Lower lobe of right lung (tissue), 2 donors: Measurements from ENCODE around the gene ZNF700. TPM values are rescaled to one million over a fixed set of nuclear protein-coding genes. Genes with fewer than 3 reads are reported as not detected.
"Not testable (repeated sequence)": the region's sequence is repeated elsewhere in the genome, so short reads cannot be mapped to it uniquely, and the experiment has no call there.

Source experiments
- ATAC-seq, 2 donors: fragments of 200-7000 bp; cut with Tn5 transposase; one replicate each; pipeline ENCODE4 v1.9.1; 2020 to 2022; ENCODE audit warnings: mild to moderate bottlenecking in 2 of 2, moderate library complexity in 2 of 2
- DNase-seq: peaks from one replicate; pipeline ENCODE4 v3.0.0-alpha.2; 2020
- H3K27ac ChIP-seq: fragments of 200-600 bp; one replicate; pipeline ENCODE4 v1.8.0; 2022
- H3K27me3 ChIP-seq: fragments of 200-600 bp; one replicate; pipeline ENCODE4 v1.8.0; 2022; ENCODE audit warnings: low read depth
- H3K36me3 ChIP-seq: fragments of 200-600 bp; one replicate; pipeline ENCODE4 v1.8.0; 2022; ENCODE audit warnings: mild to moderate bottlenecking
- H3K4me1 ChIP-seq: fragments of 200-600 bp; one replicate; pipeline ENCODE4 v1.8.0; 2022
- H3K4me3 ChIP-seq: fragments of 200-600 bp; one replicate; pipeline ENCODE4 v1.8.0; 2022; ENCODE audit warnings: mild to moderate bottlenecking
- H3K9me3 ChIP-seq: fragments of 200-600 bp; one replicate; pipeline ENCODE4 v1.8.0; 2022
- CTCF ChIP-seq: fragments of 200-600 bp; IDR thresholded peaks from one replicate; pipeline ENCODE4 v1.8.0; 2022; ENCODE audit warnings: antibody characterized with exemption, mild to moderate bottlenecking
- intact Hi-C: fragments of 100-400 bp; cut with DNase I; formaldehyde crosslinking; loops from one replicate; pipeline ENCODE4 v1.11.0; 2022
- total RNA-seq: library from RNA; stranded (reverse); fragmentation: NEBNext Ultra II Directional; extraction: Animal tissue kit (Norgen Biotek cat#: 25700); gene quantifications from one replicate; pipeline ENCODE4 v1.2.1, GENCODE V29; 2021
- donor health status: DM: no; HTN: yes; CAD: no; lungs with severe emphysema.

Gene ZNF700
- total RNA-seq, 1 donor from 2014 or later: 13.4 TPM

GRCh38 chr19:11989112-11989456 is 64.2 kb downstream of the ZNF700 start:
- Histone ChIP-seq H3K4me1 (peaks cover 6% of the 10 kb centered on the region), H3K9me3 (no peaks in the 10 kb centered on the region), H3K36me3 (no peaks in the 10 kb centered on the region), H3K27ac (no peak overlapping the region), H3K27me3 (no peaks in the 10 kb centered on the region), H3K4me3 (peak overlapping the region; percentile 98)
- DNase-seq (no peak), ATAC-seq (no peak)
- intact Hi-C loops: no loop called here
- TF ChIP-seq CTCF: no peak

GRCh38 chr19:11991921-11992320 is 67.0 kb downstream of the ZNF700 start:
- intact Hi-C loops, H3K4me3 ChIP-seq, H3K4me1 ChIP-seq, H3K27ac ChIP-seq, DNase-seq, H3K36me3 ChIP-seq, ATAC-seq, H3K9me3 ChIP-seq, H3K27me3 ChIP-seq: not testable (repeated sequence)

- Histone ChIP-seq H3K27me3 (no peaks in the 10 kb centered on the region), H3K4me3 (no peak overlapping the region), H3K27ac (no peak overlapping the region), H3K4me1 (no peaks in the 10 kb centered on the region), H3K9me3 (no peaks in the 10 kb centered on the region), H3K36me3 (no peaks in the 10 kb centered on the region)
- DNase-seq (no peak), ATAC-seq (no peak)
- intact Hi-C loops: no loop called here
- no peak for TF ChIP-seq CTCF
Observed at GRCh38 chr19:11995174-11995573, 70.3 kb downstream of the ZNF700 start.

Other genes with a start within 250 kb of the ZNF700 start
- 5.6 TPM for gene ZNF823, start 186.2 kb upstream of the ZNF700 start, total RNA-seq
- 5.8 TPM for gene ZNF441, start 158.1 kb upstream of the ZNF700 start, total RNA-seq
- gene ZNF491, start 126.6 kb upstream of the ZNF700 start, total RNA-seq: 2.3 TPM
- gene ZNF440, start 110.8 kb upstream of the ZNF700 start, total RNA-seq: 21.7 TPM
- gene ZNF439, start 76.4 kb upstream of the ZNF700 start, total RNA-seq: 11.2 TPM
- 12.2 TPM for gene ZNF69, start 37.3 kb upstream of the ZNF700 start, total RNA-seq
- gene ZNF763, start 39.9 kb downstream of the ZNF700 start, total RNA-seq: 5.2 TPM
- gene ZNF433, start 110.6 kb downstream of the ZNF700 start, total RNA-seq: 5.1 TPM
- 0.35 TPM for gene ZNF878, start 127.9 kb downstream of the ZNF700 start, total RNA-seq
- 11.7 TPM for gene ZNF844, start 139.6 kb downstream of the ZNF700 start, total RNA-seq
- 6.6 TPM for gene ZNF20, start 215.2 kb downstream of the ZNF700 start, total RNA-seq
- 8.4 TPM for gene ZNF625, start 231.6 kb downstream of the ZNF700 start, total RNA-seq
- 14.9 TPM for gene ZNF136, start 238.0 kb downstream of the ZNF700 start, total RNA-seq